Measurements from ENCODE around the gene WNT5B. TPM values are rescaled to one million over a fixed set of nuclear protein-coding genes. Genes with fewer than 3 reads are reported as not detected.

Gene WNT5B
- polyA plus RNA-seq, 1 donor (not counting 4 experiments of a cell fraction or from before 2014, with no cell fraction given), result 12.3 TPM

DNA sequence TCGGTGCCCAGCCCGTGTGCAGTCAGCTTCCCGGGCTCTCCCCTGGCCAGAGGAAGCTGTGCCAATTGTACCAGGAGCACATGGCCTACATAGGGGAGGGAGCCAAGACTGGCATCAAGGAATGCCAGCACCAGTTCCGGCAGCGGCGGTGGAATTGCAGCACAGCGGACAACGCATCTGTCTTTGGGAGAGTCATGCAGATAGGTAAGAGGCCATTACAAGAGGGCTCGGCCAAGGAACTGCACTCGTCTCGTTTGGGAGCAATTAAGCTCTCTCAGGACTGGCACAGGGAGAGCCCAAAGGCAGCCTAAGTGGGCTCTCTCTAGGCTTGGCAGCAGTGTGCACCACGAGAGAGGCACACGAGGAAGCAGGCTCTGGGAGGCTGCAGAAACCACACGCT, 3.7 kb downstream of the WNT5B start:
- H3K27ac ChIP-seq (ENCODE audit: control insufficient read depth, insufficient read depth, low read length), result no peak overlapping the region
- peaks cover 23% of the 10 kb centered on the region for H3K27me3 ChIP-seq (ENCODE audit: control insufficient read depth, extremely low read depth, insufficient read depth, low read length)
- H4K20me1 ChIP-seq (ENCODE audit: control insufficient read depth, extremely low read depth, insufficient read depth, low read length), result no peaks in the 10 kb centered on the region
- no peaks in the 10 kb centered on the region for H3K9me3 ChIP-seq (ENCODE audit: control insufficient read depth, low read depth, low read length)
- TF ChIP-seq EZH2 (IDR thresholded peaks at IDR 0.05; ENCODE audit: low read length), result no peak
- TF ChIP-seq, protein P1, sequence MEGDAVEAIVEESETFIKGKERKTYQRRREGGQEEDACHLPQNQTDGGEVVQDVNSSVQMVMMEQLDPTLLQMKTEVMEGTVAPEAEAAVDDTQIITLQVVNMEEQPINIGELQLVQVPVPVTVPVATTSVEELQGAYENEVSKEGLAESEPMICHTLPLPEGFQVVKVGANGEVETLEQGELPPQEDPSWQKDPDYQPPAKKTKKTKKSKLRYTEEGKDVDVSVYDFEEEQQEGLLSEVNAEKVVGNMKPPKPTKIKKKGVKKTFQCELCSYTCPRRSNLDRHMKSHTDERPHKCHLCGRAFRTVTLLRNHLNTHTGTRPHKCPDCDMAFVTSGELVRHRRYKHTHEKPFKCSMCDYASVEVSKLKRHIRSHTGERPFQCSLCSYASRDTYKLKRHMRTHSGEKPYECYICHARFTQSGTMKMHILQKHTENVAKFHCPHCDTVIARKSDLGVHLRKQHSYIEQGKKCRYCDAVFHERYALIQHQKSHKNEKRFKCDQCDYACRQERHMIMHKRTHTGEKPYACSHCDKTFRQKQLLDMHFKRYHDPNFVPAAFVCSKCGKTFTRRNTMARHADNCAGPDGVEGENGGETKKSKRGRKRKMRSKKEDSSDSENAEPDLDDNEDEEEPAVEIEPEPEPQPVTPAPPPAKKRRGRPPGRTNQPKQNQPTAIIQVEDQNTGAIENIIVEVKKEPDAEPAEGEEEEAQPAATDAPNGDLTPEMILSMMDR (optimal IDR thresholded peaks at IDR 0.05 in 1 of 3, IDR thresholded peaks at IDR 0.05 in 1 of 3, conservative IDR thresholded peaks at IDR 0.05 in 1 of 3; ENCODE audit: extremely low read depth in 1 of 3, insufficient read depth in 2 of 3, low read length in 3 of 3), result no peak
- H3K4me3 ChIP-seq (ENCODE audit: control insufficient read depth in 2 of 3, extremely low read depth in 1 of 3, insufficient read depth in 2 of 3, low read depth in 1 of 3, low read length in 3 of 3), result no peak overlapping the region
- no peak for DNase-seq (ENCODE audit: low read depth, low spot score)
- no peak for FAIRE-seq
- H3K79me2 ChIP-seq (ENCODE audit: control insufficient read depth, insufficient read depth, low read length), result no peaks in the 10 kb centered on the region
- H3K4me1 ChIP-seq (ENCODE audit: control insufficient read depth, extremely low read depth, insufficient read depth, low read length), result no peaks in the 10 kb centered on the region
- no peak overlapping the region for H2AFZ ChIP-seq (ENCODE audit: control insufficient read depth, low read length)
- H3K9ac ChIP-seq (ENCODE audit: control insufficient read depth, extremely low read depth, insufficient read depth, low read length), result no peak overlapping the region
- dilution Hi-C loops (cut with MboI; ENCODE audit: extremely low pct_ligation_motif_present, low sequenced_read_pairs), result no loop called here
- H3K36me3 ChIP-seq (ENCODE audit: control insufficient read depth in 2 of 2, extremely low read depth in 1 of 2, insufficient read depth in 2 of 2, low read length in 2 of 2), result peaks cover 1 to 2% of the 10 kb centered on the region in 2 experiments
- H3K9me1 ChIP-seq (ENCODE audit: control insufficient read depth, extremely low read depth, insufficient read depth, low read length), result no peaks in the 10 kb centered on the region
- H3K4me2 ChIP-seq (ENCODE audit: control insufficient read depth, extremely low read depth, insufficient read depth, low read depth, low read length), result no peak overlapping the region

DNA sequence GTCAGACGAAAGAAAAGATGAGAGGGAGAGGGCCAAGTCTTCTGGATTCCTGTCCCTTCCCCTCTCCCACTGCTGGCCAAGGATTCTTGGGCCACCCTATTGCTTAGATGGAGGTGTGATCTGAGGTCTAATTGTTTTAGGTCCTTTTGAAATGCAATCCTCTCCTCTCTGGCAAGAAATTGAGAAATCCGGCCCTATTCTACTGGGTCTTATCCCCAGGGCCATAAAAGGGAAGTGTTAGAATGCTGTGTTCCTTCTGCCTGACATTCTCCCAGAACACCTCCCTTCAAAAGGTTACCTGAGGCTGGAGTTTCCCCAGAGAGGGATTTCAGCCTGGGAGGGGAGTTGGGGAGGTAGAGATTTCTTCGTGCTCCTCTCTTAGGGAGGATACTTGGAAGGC, 4.4 kb downstream of the WNT5B start:
- dilution Hi-C loops (cut with MboI; ENCODE audit: extremely low pct_ligation_motif_present, low sequenced_read_pairs), result no loop called here
- H3K9me1 ChIP-seq (ENCODE audit: control insufficient read depth, extremely low read depth, insufficient read depth, low read length), result no peaks in the 10 kb centered on the region
- peaks cover 23% of the 10 kb centered on the region for H3K27me3 ChIP-seq (ENCODE audit: control insufficient read depth, extremely low read depth, insufficient read depth, low read length)
- no peaks in the 10 kb centered on the region for H4K20me1 ChIP-seq (ENCODE audit: control insufficient read depth, extremely low read depth, insufficient read depth, low read length)
- H3K4me3 ChIP-seq (ENCODE audit: control insufficient read depth in 2 of 3, extremely low read depth in 1 of 3, insufficient read depth in 2 of 3, low read depth in 1 of 3, low read length in 3 of 3), result no peak overlapping the region
- no peaks in the 10 kb centered on the region for H3K9me3 ChIP-seq (ENCODE audit: control insufficient read depth, low read depth, low read length)
- no peaks in the 10 kb centered on the region for H3K4me1 ChIP-seq (ENCODE audit: control insufficient read depth, extremely low read depth, insufficient read depth, low read length)
- H3K36me3 ChIP-seq (ENCODE audit: control insufficient read depth in 2 of 2, extremely low read depth in 1 of 2, insufficient read depth in 2 of 2, low read length in 2 of 2), result peaks cover 1 to 2% of the 10 kb centered on the region in 2 experiments
- TF ChIP-seq, protein P1 (optimal IDR thresholded peaks at IDR 0.05 in 1 of 3, IDR thresholded peaks at IDR 0.05 in 1 of 3, conservative IDR thresholded peaks at IDR 0.05 in 1 of 3; ENCODE audit: extremely low read depth in 1 of 3, insufficient read depth in 2 of 3, low read length in 3 of 3), result no peak
- TF ChIP-seq EZH2 (IDR thresholded peaks at IDR 0.05; ENCODE audit: low read length), result no peak
- H3K79me2 ChIP-seq (ENCODE audit: control insufficient read depth, insufficient read depth, low read length), result no peaks in the 10 kb centered on the region
- no peak overlapping the region for H3K4me2 ChIP-seq (ENCODE audit: control insufficient read depth, extremely low read depth, insufficient read depth, low read depth, low read length)
- H2AFZ ChIP-seq (ENCODE audit: control insufficient read depth, low read length), result no peak overlapping the region
- no peak for DNase-seq (ENCODE audit: low read depth, low spot score)
- FAIRE-seq, result no peak
- H3K9ac ChIP-seq (ENCODE audit: control insufficient read depth, extremely low read depth, insufficient read depth, low read length), result no peak overlapping the region
- H3K27ac ChIP-seq (ENCODE audit: control insufficient read depth, insufficient read depth, low read length), result no peak overlapping the region

Measured in keratinocyte (primary cell).